GM19397 (cell line): ENCODE results near the gene ZFYVE26.
"Not testable (repeated sequence)": the region's sequence is repeated elsewhere in the genome, so short reads cannot be mapped to it uniquely, and the experiment has no call there.

Experiments
- ATAC-seq: cut with Tn5 transposase; IDR thresholded peaks from one replicate; pipeline ENCODE4 v1.9.1; 2021; ENCODE audit warnings: mild to moderate bottlenecking, moderate library complexity; ENCODE audit not compliant: unreplicated experiment

ZFYVE26 gene

GRCh38 chr14:67759916-67760315 lies 56.5 kb downstream of the ZFYVE26 start:
- no peak for ATAC-seq

DNA sequence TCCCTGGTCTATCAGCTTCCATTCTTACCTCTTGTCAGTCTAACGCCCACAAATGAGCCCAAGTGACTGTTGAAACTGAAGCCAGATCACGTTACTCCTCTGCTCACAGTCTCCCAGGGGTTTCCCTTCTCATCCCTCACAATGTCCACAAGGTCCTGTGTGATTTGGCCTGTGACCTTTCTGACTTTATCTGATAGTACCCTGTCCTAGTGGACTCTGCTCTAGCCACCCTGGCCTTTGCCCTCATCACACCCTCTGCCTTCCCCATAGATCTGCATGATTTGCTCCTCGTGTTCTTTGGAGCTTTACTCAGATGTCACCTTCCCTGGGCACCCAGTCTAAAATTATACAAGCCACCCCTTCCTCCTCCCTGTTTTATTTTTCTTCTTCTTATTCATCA lies 59.2 kb downstream of the ZFYVE26 start:
- no peak for ATAC-seq

DNA sequence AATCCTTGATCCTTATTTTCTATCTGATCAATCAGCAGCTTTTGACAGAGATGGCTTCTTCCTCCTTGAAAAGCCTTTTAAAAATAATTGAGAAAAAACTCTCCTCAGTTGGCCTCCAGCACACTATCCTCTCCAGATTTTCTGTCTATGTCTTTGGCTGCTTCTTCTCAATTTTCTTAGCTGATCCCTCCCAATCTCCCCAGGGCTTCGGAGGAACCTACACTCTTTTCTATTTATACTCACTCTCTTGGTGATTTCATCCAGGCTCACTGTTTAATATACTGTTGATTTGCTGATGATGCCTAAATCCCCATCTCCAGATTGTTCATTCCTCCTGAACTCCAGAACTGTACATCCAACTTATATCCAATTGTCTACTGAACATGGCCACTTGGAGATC lies 59.9 kb downstream of the ZFYVE26 start:
- no peak for ATAC-seq

DNA sequence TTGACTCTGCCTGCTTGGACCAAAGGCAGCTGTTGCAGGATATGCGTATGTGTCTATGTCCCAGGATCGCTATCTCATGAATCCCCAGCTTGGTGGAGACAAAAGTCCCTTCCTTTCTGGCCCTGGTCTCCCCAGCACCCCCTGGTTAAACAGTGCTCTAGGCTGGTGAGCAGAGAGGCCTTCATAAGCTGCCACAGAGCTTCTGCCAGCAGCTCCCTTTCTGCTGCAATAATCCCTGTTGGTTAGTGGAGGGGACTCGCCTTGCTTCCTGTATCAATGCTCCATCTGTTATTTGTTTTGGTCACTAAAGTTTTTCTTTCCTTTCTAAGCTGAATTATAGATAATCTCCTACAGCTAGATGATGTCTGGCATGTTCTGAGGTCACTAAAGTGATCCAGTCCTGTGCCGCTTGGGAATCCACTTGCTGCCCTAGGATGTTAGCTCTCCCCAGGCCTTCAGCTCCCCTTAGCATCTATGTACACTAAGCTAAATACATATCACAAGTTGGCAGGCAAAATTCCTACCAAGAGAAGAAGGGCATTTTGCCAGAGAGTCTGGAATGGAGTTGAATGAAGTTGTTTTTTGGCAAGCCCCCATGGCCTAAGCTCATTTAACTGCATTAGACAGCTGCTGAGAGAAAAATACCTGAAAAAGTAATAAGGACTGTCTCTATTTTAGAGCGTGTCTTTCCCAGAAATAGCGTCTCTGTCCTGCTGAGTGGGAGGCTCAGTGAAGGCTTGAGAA lies 66.9 kb downstream of the ZFYVE26 start:
- no peak for ATAC-seq

- ATAC-seq = no peak
Measured at GRCh38 chr14:67748312-67748711, 68.1 kb downstream of the ZFYVE26 start.

GRCh38 chr14:67746927-67747326 lies 69.5 kb downstream of the ZFYVE26 start:
- no peak for ATAC-seq

GRCh38 chr14:67744046-67744445 lies 72.3 kb downstream of the ZFYVE26 start:
- no peak for ATAC-seq

DNA sequence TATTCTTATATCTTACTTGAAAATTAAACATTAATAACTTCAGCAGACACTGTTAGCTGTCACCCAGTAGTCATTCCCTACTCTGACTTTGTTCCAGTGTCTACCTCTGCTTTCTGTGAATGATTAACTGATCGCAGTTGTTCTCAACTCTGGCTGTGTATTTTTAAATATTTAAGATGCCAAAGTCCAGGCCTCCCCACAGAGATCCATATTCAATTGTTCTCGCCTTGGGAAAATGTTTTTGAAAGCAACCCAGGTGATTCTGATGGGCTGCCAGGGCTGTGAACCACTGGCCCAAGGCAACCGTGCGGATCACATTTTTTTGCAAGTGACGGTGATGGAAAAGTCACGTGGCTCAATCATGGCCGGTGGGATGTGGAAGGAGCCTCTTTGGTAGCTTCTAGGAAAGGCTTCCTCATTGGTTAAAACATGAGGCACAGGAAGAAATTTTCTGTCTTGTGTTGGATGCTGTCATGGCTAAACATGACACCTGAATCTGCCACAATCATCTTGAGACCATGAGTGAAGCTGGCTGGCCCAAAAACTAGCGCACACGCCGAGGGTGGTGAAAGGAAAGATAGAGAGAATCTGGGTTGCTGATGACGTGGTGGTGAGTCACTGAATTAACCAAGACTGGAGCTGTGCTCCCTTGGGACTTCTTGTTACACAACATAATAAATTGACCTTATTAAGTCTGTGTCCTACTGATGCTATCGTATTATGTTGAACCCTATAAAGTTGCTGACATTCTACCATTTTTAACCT lies 77.5 kb downstream of the ZFYVE26 start:
- ATAC-seq = no peak

GRCh38 chr14:67736771-67737170 lies 79.6 kb downstream of the ZFYVE26 start:
- ATAC-seq = no peak

DNA sequence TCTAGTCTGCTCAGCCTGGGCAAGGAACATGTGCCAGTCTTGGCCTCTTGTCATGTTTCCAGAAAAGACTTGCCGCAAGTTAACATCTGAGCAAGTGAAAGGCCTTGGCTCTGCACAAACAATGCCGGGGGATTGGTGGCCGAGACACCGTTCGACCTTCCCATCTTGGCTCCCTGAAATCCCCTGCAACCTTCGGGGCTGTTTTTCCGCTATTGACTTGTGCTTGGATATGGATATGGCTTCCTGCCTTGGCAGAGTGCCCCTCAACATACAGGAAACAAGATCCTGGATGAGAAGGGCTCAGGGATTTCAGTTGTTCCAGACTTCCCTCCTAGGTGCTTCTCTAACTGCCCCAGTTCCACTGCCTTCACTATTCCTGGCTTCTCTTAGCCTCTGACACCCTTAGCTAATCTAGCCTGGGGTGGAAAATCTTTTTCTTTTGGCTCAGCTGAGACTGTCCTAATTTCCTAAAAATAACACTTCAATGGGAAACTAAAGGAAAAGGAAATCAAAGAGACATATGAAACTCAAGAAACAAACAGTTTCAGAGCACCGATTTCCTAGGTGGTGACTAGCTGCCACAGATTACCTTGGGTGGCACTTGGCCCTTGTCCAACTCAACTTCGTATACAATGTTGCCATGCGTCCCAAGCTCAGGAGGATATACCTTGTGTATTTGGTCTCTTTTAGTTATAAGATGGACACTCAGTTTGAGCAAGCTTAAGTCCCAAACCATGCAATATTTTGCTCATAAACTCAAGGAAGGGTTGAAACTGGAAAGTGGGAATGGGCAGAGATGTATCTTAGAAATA lies 80.8 kb downstream of the ZFYVE26 start:
- ATAC-seq = no peak

DNA sequence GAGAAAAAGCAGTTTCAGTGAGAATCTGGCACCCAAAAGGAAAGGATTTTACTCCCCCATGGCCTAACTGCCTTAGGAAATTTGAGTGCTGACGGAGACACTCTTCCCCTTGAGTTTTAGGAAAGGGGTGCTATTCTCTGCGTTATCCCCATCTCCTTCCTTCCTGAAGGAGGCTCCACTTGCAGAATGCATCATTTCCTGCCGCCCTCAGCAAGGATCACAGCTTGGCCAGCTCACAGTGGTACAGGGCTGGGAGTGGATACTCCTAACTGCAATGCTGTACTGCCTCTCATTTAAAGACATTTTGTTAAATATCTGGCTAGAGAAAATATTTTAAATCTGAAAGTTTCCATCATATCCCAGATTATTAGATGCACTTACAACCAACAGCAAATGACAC lies 81.7 kb downstream of the ZFYVE26 start:
- ATAC-seq = no peak

GRCh38 chr14:67733616-67734015 lies 82.8 kb downstream of the ZFYVE26 start:
- ATAC-seq = no peak

- ATAC-seq = no peak
Measured at GRCh38 chr14:67729072-67729885, 87.1 kb downstream of the ZFYVE26 start.

- ATAC-seq = no peak
Measured at GRCh38 chr14:67728258-67728657, 88.1 kb downstream of the ZFYVE26 start.

- no peak for ATAC-seq
Measured at GRCh38 chr14:67727361-67727760, 89.0 kb downstream of the ZFYVE26 start.

GRCh38 chr14:67725171-67725570 lies 91.2 kb downstream of the ZFYVE26 start:
- ATAC-seq = no peak

GRCh38 chr14:67722293-67722692 lies 94.1 kb downstream of the ZFYVE26 start:
- no peak for ATAC-seq

- no peak for ATAC-seq
Measured at GRCh38 chr14:67721875-67722274, 94.5 kb downstream of the ZFYVE26 start.

DNA sequence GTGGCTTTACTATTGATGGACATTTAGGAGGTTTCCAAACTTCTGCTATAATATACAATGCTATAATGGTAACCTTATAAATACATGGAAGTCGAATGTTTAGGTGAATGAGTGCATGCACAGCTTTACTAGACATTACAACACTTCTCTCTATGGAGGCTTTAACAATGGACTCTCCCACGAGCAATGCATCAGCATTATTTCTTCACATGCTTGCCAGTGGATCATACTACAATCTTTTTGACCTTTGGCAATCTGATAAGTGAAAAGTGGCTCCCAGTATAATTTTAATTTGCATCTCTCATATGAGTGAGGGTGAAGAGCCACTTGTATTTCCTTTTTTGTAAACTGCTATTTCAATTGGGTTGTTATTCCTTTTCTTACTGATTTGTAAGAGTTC lies 96.5 kb downstream of the ZFYVE26 start:
- no peak for ATAC-seq

DNA sequence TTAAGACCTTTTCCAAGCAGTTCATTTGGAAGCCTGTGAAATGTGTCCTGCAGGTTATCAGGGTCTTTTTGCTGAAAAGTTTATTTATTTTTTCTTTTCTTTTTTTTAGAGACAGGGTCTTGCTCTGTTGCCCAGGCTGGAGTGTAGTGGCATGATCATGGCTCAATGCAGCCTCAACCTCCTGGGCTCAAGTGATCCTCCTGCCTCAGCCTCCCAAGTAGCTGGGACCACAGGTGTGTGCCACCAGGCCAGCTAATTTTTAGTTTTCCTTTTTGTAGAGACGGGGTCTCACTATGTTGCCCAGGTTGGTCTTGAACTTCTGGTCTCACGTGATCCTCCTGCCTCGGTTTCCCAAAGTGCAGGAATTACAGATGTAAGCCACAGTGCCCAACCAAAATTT lies 97.0 kb downstream of the ZFYVE26 start:
- not testable (repeated sequence) for ATAC-seq

DNA sequence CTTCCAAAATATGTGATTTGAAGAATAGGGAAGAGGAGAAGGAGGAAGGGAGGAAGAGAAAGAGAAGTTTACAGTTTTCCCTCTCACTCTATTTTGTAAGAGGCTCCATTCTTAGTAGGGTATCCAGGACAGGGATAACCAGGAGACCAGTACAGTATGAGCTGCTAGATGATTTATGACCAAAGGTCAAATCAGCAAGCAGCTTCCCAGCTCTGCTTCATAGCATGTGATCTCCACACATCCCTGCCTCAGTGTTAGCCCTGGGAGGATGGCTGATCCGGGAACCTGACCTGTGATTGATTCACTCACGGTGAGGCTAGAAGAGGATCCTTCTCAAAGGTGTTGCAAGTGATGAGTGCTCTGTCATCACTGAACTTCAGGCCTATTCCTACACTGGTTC lies 98.1 kb downstream of the ZFYVE26 start:
- no peak for ATAC-seq
